ENCODE data around the gene PLCD1.

DNA sequence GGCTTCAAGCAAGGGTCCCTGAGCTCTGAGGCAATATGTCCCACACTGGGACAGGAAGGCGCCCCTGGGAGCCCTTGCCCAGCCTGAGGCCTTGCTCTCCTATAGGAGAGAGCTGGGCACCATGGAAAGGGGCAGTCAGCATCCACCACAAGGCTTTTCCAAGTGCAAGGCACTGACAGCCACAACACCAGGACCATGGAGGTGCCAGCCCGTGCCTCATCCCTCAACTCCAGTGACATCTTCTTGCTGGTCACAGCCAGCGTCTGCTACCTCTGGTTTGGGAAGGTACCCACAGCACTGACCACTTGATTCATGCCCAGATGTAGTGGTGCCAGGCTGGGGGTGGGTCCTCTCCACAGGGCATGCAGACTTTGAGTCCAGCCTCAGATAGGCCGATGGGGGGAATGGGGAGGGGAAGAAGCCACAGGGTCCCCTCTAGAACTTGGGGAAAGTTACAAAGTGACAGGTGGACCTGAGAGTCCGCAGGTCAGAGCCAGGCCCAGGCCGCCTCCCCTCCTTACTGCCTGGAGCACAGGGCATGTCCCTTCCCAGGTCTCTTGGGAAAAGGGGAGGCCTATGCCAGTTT is 27.1 kb downstream of the PLCD1 start:
- TF ChIP-seq CTCF (IDR thresholded peaks at IDR 0.05; ENCODE audit: low read length): no peak
- no peak for TF ChIP-seq EZH2 (optimal IDR thresholded peaks at IDR 0.05; ENCODE audit: low read depth, low read length)

All from MM.1S (cell line).